GM19043 (cell line): Measurements from ENCODE around the gene NETO1.

Source experiments
- ATAC-seq: cut with Tn5 transposase; IDR thresholded peaks from one replicate; pipeline ENCODE4 v1.9.1; 2021; ENCODE audit warnings: low read depth; ENCODE audit not compliant: unreplicated experiment

Gene NETO1

DNA sequence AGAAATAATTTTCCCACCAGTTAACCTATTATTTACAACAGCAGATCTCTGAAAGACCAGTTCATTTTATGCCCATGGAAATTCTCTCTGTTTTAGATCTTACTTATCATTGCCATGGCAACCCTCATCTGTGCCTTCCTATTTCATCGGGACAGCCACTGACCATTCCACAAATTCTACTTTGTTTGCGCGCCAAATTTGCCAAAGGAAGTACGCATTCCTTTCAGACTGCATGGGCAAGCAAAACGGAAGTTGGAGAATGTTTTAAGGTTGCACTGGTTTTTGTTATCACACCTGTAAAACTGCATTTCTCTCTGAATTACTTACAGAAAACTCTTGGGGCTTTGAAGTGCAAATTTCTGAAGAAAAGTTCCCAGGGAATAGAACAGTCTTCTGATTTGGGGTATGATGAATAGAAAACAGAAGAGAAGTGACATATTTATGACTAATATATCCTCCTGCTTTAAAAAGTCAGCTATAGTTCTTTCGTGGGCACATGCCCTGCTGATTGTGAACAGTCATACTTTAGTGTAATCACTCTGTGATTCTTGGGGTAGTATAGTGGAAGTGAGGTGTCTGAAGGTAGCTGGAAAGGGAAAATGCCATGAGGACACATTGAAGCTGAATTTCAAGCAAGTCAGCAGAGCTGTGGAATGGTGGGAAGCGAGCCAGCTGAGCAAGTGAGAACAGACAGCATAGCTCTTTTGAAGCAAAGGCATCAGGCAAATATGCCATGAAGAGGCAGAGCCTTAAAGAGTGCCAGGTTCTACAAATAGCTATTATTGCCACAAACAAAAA, 20.9 kb downstream of the NETO1 start:
- no peak for ATAC-seq

DNA sequence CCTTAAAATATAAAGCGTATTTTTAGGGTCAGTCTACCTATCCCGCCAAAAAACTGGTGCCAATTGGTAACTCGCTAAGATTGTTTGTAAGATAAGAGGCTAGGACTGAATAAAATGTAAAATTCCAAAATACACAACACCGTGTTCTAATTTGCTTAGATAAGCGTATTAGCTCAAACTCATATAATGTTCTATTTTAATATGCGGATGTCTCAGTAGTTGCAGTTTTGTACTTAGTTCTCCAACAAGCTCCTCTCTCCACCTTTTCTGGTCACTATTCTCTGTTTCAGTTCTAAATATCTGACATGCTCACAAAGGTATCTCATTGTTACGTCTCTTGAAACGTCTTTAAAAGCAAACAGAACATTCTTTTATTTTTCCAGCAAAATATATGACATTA, 24.0 kb downstream of the NETO1 start:
- no peak for ATAC-seq

DNA sequence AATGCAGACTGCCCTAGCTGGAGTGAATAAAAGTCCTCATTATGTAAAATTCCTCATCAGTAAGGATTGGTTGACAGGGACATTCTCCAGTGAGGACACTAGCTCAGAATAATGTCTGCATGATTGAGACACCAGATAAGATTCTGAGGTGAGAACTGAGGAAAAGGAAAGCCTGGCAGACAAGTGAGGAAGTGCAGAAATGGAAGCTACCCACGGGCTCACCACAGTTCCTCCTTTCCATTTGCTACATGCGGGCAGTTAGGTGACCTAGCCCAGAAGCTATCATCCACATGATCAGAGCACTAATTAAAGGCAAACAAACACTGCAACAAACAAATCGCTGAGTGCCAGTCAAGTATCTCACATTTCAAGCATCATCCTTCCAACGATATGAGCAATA, 27.7 kb downstream of the NETO1 start:
- no peak for ATAC-seq

DNA sequence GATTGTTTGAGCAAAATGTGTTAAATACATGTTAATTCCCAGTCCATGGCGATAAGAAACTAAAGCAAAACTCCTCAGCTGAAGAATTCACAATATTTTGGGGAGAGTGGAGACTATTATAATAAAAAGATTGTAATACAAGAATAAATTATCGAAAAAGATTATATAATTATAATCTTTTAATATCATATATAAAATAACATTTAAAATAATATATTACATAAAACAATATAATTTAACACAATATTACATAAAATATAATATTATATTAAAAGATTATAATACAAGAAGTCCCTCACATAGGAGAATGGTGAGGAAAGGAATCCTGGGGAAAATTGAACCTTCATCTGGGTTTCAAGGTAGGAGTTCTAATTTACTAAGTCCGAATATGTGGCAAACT, 33.1 kb downstream of the NETO1 start:
- no peak for ATAC-seq

DNA sequence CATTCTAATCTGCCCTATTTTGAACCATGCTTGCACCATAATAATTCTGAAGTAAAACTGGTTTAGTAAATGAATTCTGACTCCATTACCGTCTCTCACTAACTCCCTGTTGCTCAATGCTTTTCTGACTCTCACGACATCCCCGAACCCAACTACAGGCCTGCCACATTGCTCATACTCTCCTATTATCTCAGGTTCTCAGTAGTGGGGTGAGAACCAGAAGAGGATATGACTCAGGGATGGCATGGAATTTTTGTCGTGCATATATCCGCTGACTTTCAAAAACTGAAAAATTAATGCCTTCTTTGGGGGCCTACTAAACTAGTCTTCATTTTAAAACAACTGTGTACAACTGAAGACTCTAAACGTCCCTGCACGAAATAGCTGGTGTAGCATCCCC, 34.3 kb downstream of the NETO1 start:
- ATAC-seq = no peak

DNA sequence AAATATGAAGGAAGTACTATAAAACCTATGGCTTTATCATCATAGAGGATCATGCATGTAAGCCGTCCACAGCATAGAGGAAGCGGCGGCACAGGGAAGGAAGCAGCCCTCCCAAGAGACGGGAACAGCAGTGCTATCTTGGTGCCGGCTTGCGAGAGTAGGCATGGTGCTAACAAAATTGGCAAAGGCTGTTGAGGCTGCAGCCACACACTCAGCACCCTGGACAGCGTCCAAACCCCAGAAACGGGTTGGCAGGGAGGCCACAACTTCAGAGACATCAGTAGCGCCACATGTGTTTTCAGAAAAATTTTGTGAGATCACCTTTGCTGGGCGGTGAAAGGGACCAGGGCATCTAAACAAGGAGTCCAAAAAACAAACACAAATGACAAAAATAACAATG, 37.7 kb downstream of the NETO1 start:
- ATAC-seq = no peak

DNA sequence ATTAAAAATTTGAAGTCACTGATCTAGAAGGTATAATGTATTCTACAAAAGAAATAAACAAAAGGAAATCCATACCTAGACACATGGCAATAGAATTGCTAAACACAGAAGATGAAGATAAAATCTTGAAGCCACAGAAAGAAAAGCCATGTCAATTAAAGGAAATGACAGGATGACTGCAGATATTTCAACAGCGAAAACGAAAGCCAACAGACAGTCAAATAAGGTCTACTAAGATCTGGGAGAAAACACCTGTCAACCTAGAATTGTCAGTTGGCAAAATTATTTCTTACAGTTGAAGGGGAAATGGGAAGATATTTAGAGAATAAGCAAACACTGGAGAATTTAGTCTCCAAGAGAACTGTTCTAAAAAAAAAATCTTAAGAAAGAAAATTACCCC, 39.2 kb downstream of the NETO1 start:
- ATAC-seq = no peak

DNA sequence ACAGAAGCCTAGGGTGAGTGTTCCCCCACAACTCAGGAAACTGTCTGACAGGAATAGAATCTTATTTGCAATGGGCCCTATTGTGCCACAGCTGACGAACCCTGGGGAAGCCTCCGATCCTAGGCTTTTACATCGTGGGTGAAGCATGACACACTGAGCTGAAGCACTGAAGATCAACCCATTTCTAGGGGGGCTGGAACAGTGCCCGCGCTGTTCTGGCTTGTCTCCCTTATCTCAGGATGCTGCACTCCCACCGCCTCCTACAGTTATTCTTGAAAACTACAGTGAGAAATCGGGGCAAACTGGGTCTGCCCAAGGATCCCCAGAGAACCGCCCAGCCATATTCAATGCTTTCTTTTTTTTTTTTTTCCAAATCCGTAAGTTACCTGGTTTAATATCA, 41.1 kb downstream of the NETO1 start:
- ATAC-seq = no peak

DNA sequence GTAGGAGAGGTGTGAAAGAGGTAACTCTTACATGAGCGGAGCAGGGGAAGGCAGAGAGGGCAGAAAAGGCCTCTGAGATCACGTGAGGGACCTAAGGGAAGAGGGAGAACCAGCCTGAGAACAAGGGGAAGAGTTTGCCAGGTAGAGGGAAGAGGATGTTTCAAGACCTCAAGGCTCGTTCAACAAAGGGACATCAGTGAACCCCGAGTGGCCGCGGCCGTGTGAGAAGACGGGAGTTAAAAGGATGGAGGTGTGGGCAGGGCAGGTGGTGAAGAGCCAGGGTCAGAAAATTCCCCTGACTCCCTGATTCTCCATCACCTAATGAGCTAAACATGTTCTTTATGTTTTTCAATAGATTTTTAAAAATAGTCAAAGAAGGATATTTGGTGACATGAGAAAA, 44.4 kb downstream of the NETO1 start:
- no peak for ATAC-seq

DNA sequence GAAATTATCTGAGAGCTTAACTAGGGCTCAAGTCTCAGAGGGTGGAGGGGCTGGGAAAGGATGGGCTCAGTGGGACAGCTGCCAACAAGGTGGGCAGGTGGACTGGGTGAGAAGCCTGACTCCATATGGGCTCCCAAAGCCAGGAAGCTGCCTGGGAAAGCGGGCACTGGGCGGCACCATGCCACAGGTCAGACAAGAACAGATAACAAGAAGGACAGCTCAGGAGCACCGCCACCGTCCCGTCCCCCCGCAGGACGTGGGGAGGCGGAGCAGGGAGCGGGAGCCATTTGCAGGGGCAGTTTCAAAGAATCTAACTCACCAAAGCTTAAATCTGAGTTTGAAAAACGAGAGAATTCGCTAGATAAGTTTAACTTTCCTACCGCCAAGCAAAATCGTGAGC, 45.6 kb downstream of the NETO1 start:
- no peak for ATAC-seq

DNA sequence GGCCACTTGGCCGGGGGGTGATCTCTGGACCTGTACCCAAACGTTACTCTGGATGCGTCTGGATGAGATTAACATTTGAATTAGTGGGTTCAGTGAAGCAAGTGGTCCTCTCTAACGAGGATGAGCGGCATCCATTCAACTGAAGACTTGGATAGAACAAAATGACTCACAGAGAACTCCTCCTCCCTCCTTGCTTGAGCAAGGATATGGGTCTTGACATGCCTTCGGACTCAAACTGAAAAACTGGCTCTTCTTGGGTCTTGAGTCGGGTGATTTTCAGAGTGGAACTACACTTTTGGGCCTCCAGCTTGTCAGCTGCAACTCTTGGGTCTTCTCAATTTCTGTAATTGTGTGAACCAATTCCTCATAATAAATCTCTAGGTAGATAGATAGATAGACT, 47.2 kb downstream of the NETO1 start:
- no peak for ATAC-seq

DNA sequence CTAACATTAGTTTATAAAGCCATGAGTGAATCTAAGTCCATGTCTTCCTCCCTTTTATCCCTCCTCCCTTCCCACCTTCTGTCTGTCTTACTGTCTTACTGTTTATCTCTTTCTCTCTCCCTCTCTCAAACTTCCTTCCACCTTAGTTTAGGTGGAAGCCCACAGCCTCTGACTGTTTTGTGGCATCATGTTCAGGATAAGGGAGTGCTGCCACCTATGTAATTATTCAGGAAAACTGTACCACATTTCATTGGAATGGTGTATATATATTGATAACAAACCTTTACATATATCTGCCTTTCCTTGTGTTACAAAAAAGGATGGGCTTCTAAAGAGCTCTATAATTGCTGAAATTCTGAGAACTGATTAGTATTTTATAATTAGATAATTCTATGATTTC, 48.7 kb downstream of the NETO1 start:
- no peak for ATAC-seq

DNA sequence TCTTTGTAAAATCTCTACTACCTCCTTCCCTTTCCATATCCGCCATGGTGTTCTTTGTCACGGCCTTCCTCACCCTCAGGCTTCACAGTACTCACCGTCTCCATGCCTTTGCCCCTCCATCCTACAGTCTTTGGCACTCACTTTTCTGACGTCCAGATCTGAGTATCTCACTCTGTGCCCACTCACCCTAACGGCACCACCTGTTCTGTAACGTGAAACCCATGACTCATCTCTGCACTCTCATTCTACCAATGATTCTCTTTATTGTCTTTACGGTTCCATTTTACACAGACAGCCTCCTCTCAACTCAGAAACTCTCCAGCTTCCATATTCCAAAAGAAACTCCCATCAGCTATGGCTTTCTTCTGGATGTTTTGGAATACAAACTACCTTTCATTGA, 56.7 kb downstream of the NETO1 start:
- ATAC-seq = no peak

DNA sequence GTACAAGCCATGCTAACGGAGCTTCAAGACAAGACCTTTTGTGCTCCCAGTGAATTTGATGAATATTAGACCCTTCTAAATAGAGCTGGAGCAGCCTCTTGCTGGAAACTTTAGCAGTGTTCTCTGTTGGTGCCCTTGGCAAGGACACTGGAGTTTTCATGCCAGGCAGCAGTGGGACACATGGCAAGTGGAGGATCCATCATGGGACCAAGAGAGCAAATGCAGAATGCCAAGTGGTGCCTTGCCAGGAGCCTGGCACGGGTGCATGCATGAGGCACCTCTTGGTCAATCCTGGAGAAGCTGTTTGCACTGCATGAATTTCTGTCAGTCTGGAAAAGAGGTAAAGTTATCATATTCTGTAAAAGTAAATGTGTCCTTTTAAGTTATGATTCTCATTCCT, 59.1 kb downstream of the NETO1 start:
- no peak for ATAC-seq

DNA sequence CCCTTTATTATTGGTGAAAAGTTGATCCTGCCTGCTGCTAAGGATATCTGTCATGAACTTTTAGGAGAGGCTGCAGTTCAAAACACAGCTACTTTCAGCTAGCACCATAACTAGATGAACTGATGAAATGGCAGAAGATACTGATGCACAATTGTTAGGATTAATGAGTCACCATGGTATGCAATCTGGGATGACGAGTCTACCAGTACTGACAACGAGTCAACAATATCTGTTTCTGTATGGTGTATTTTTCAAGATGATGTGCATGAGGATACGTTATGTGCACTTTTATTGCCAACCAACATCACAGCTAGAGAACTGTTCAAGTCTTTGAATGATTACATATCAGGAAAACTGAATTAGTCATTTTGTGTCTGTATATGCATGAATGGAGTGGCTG, 68.7 kb downstream of the NETO1 start:
- no peak for ATAC-seq

DNA sequence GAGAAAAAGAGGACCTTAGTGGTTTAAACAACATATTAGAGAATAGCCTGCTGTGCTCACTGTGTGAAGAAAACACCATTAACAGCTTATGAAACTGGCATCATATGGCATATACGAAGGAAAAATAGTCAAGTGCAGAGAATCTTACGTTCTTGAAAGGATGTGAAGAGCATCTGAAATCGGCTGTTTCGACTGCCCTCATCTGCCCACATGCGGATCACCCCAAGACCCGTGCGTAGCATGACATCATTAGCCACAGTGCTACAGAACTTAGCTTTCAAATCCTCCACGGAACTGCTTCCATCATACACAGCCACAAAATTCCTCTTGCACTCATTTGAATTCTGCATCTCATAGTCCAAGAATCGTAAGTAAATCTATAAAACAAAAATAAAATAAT, 84.3 kb downstream of the NETO1 start:
- ATAC-seq = no peak

DNA sequence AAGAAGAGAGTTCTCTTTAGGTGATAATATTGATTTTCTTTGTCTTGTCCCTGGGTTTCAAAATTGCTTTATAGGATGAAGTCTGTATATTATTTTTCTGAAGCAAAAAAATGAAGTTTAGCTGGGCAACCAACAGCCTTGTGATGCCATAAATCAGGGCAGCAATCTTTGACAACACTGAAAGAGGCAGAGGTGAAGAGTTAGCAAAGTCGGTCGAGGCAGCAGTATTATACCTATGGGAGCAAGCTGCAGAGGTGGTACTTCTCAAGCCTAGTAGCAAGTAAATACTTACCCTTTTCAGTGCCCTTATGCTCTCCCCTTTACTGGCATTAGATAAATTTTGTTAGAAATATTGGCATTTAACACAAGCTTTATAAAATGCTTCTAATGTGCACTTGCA, 92.9 kb downstream of the NETO1 start:
- ATAC-seq = no peak

DNA sequence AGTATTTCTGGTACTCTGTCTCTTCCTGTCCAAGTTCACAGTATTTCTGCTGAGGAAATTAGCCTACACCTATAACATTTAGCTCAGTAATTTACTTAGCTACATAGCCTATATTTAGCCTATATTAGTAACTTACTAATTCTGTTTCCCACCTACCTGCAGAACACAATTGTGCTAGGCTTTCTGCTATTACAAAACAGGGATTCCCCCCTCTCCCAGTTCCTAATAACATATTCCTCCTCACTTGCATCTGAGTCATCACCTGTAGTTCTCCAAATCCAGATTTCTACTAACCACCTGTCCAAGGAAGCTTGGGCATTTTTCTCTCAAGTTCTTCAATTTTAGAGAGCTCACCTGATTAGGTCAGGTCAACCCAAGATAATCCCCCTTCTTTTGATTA, 94.9 kb downstream of the NETO1 start:
- ATAC-seq = no peak

DNA sequence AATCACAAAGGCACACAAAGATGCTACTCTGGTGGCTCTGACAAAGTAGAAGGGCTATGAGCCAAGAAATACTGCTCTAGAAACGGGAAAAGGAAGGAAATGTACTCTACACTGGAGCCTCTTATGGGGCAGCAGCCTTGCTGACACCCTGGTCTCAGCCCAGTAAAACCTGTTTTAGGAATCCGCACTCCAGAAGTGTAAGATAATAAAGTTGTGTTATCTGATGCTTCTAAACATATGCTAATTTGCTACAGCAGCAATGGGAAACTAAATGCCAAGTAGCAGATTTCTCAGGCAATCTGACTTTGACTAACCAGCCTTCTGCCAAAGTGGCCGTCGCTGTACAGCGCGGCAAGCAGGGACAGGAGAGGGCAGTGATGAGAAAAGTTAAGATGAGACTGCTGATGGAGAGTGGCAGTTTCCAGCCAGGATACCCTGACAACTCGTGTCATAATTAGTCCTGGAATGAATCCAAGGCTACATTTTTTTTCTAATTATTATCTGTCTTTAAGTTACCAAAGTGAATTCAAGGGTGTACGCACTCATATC, 99.0 kb downstream of the NETO1 start:
- no peak for ATAC-seq

DNA sequence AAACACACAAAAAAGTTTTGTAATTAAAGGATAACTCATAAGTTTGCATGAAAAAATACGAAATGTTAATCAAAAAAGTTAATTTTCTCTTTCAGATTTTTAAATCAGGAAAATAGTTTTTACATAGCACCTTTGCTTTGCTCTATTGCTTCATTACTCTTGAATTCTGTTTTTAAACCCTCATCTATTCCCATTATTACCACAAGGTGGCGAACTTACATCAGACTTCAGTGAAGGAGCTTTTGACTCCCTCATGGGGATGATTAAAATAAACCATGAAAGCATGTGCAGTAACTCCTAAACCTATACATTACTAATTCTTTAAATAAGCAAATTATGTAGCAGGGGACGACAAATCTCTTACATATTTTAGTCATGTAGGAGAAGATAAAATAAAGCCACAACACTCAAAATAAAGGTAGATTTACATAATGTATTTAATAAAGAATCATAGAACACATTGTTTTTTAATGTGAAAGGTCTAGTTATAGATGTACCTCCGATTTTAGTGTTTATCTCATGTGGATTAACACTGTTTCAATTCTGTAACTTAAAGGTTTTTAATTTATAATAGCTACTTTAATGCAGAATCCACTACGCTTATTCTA, 105.2 kb downstream of the NETO1 start:
- peak; percentile 80 for ATAC-seq

DNA sequence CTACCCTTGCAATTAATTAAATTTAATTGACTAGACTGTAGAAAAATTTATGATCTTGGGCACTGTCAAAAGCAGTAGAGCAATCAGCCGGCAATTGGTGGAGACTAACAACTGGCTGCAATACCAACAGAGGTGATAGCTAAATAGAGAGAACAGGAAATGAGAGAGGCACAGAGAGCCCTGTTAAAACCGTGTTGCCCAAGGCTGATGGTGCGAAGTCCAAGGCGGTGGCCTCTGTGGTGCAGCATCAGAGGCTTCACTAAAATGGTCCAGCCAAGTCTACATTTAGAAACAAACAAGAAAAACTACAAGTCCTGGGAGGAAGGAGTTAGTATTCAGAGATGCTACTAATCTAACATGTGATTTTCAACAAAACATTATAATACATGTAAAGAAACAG, 115.6 kb downstream of the NETO1 start:
- no peak for ATAC-seq

DNA sequence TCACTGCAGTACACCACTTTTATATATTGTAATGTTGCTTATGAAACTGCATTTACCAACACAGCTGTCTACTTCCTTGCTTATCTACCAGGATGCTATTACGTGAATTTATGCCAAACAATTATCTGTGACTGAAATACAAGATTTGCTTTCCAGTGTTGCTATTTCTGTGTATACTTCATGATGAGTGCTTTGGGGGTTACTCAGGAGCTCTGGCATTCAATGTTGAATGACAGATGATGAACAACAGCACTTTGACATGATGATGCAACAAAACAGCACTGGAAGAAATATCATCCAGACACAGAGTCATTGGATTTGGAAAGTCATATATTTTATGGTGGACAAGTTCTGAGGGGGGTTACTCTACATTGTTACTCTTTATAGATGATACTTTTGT, 125.8 kb downstream of the NETO1 start:
- no peak for ATAC-seq
